Keratinocyte (primary cell): Measurements from ENCODE around the gene CMYA5. TPM values are rescaled to one million over a fixed set of nuclear protein-coding genes. Genes with fewer than 3 reads are reported as not detected.

ENCODE experiments used
- DNase-seq: peaks from one replicate; pipeline ENCODE4 v3.0.0-alpha.2; 2011; ENCODE audit warnings: low read depth, missing footprints, low spot score
- FAIRE-seq: peaks from 2 replicates; lab custom pipeline; 2011; peaks lifted over from hg19 to GRCh38; lab: Jason Lieb, UNC
- H2AFZ ChIP-seq: 2 replicates; pipeline ENCODE4 v1.6.0; 2012; ENCODE audit warnings: low read length, control low read depth, inconsistent platforms; ENCODE audit not compliant: control insufficient read depth
- H3K27ac ChIP-seq: 2 replicates; pipeline ENCODE4 v1.5.1; 2011; ENCODE audit warnings: low read length; ENCODE audit not compliant: control insufficient read depth, insufficient read depth
- H3K27me3 ChIP-seq: 3 replicates; pipeline ENCODE4 v1.6.0; 2011; ENCODE audit warnings: low read length; ENCODE audit not compliant: control insufficient read depth, insufficient read depth; ENCODE audit errors: extremely low read depth
- H3K36me3 ChIP-seq, 2 experiments: 2 replicates in 1 of 2; 3 replicates in 1 of 2; pipeline ENCODE4 v1.5.1; 2011; ENCODE audit warnings: low read length in 2 of 2, mild to moderate bottlenecking in 1 of 2; ENCODE audit not compliant: control insufficient read depth in 2 of 2, insufficient read depth in 2 of 2; ENCODE audit errors: extremely low read depth in 1 of 2
- H3K4me1 ChIP-seq: 3 replicates; pipeline ENCODE4 v1.5.1; 2011; ENCODE audit warnings: low read length; ENCODE audit not compliant: control insufficient read depth, insufficient read depth; ENCODE audit errors: extremely low read depth
- H3K4me2 ChIP-seq: 3 replicates; pipeline ENCODE4 v1.6.0; 2011; ENCODE audit warnings: low read depth, low read length; ENCODE audit not compliant: control insufficient read depth, insufficient read depth; ENCODE audit errors: extremely low read depth
- H3K4me3 ChIP-seq, 3 experiments: fragments of 200-600 bp in 1 of 3; sonication (generic) in 1 of 3; 2 replicates in 2 of 3; 3 replicates in 1 of 3; pipeline ENCODE4 v1.5.1; 2011 to 2016; ENCODE audit warnings: low read length in 3 of 3, mild to moderate bottlenecking in 3 of 3, control low read depth in 2 of 3, inconsistent platforms in 1 of 3, low read depth in 1 of 3, mixed read lengths in 1 of 3, mixed run types in 1 of 3, moderate library complexity in 1 of 3; ENCODE audit not compliant: control insufficient read depth in 2 of 3, insufficient read depth in 2 of 3; ENCODE audit errors: extremely low read depth in 1 of 3
- H3K79me2 ChIP-seq: 2 replicates; pipeline ENCODE4 v1.6.0; 2012; ENCODE audit warnings: low read length; ENCODE audit not compliant: control insufficient read depth, insufficient read depth
- H3K9ac ChIP-seq: 3 replicates; pipeline ENCODE4 v1.6.0; 2011; ENCODE audit warnings: low read length; ENCODE audit not compliant: control insufficient read depth, insufficient read depth; ENCODE audit errors: extremely low read depth
- H3K9me1 ChIP-seq: 3 replicates; pipeline ENCODE4 v1.6.0; 2011; ENCODE audit warnings: low read length; ENCODE audit not compliant: control insufficient read depth, insufficient read depth; ENCODE audit errors: extremely low read depth
- H3K9me3 ChIP-seq: 2 replicates; pipeline ENCODE4 v1.5.1; 2012; ENCODE audit warnings: low read depth, low read length; ENCODE audit not compliant: control insufficient read depth
- H4K20me1 ChIP-seq: 3 replicates; pipeline ENCODE4 v1.6.0; 2011; ENCODE audit warnings: low read length; ENCODE audit not compliant: control insufficient read depth, insufficient read depth; ENCODE audit errors: extremely low read depth
- EZH2 ChIP-seq: IDR thresholded peaks from one replicate; pipeline ENCODE4 v1.6.1; 2012; ENCODE audit warnings: inconsistent platforms, mild to moderate bottlenecking, low read length, moderate library complexity
- dilution Hi-C: fragments of 300-500 bp; cut with MboI; formaldehyde crosslinking; loops from one replicate; pipeline ENCODE4 v1.7.0; 2020; ENCODE audit warnings: low sequenced_read_pairs; ENCODE audit not compliant: extremely low pct_ligation_motif_present
- polyA plus RNA-seq, 5 experiments: library from polyadenylated mRNA; depleted of rRNA in 3 of 5; stranded (reverse) in 3 of 5; stranded (forward) in 1 of 5; unstranded in 1 of 5; fragments of >200 nt; gene quantifications; 1 replicate in 1 of 5; 2 replicates in 3 of 5; 3 replicates in 1 of 5; pipeline versions ENCODE4 v1.2.1 to v1.2.3, GENCODE V29; 2011 to 2012; ENCODE audit warnings: missing spikeins in 2 of 5, low read depth in 1 of 5, low replicate concordance in 1 of 5
- TF ChIP-seq, protein P1 (sequence below), 3 experiments: IDR thresholded peaks in 1 of 3; conservative IDR thresholded peaks in 1 of 3; optimal IDR thresholded peaks in 1 of 3; 2 replicates in 2 of 3; 3 replicates in 1 of 3; pipeline versions ENCODE3 to v1.5.1; 2011; ENCODE audit warnings: low read length in 3 of 3, mild to moderate bottlenecking in 3 of 3, moderate library complexity in 2 of 3, control low read depth in 1 of 3, inconsistent platforms in 1 of 3; ENCODE audit not compliant: insufficient read depth in 2 of 3; ENCODE audit errors: extremely low read depth in 1 of 3

CMYA5 gene
- polyA plus RNA-seq, 1 donor (not counting 4 experiments of a cell fraction or from before 2014, with no cell fraction given) = 0.25 TPM

DNA sequence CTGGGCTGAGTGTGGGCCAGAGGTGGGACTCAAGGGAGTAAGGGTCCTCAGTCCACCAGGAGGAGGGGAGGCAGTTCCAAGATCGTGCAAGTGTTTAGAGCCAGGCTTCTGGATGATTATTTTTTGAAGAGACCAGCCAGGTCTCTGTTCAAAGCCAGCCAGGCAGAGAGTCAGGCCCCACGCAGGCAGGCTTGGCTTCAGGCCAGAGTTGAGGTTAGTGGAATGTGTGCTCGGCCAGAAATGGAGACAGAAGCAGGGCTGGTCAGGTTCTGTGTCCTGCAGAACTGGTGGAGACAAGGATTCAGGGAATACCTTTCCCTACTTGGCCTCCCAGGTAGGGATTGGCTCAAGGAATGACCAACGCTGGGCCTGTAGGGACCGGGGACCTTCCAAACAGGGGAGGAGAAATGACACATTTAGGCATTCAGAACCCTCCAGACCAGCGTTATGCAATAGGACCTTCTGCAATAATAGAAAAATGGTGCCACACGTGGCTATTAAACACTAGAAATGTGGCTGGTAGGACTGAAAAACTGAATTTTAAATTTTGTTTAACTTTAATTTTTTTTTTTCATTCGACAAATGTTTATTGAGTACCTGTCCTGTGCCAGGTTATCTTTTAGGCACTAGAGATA lies 106.2 kb downstream of the CMYA5 start:
- peaks cover 3% of the 10 kb centered on the region for H3K27me3 ChIP-seq
- dilution Hi-C loops = no loop called here
- no peak overlapping the region for H2AFZ ChIP-seq
- TF ChIP-seq EZH2 = no peak
- TF ChIP-seq, protein P1, sequence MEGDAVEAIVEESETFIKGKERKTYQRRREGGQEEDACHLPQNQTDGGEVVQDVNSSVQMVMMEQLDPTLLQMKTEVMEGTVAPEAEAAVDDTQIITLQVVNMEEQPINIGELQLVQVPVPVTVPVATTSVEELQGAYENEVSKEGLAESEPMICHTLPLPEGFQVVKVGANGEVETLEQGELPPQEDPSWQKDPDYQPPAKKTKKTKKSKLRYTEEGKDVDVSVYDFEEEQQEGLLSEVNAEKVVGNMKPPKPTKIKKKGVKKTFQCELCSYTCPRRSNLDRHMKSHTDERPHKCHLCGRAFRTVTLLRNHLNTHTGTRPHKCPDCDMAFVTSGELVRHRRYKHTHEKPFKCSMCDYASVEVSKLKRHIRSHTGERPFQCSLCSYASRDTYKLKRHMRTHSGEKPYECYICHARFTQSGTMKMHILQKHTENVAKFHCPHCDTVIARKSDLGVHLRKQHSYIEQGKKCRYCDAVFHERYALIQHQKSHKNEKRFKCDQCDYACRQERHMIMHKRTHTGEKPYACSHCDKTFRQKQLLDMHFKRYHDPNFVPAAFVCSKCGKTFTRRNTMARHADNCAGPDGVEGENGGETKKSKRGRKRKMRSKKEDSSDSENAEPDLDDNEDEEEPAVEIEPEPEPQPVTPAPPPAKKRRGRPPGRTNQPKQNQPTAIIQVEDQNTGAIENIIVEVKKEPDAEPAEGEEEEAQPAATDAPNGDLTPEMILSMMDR (optimal IDR thresholded peaks at IDR 0.05 in 1 of 3, IDR thresholded peaks at IDR 0.05 in 1 of 3, conservative IDR thresholded peaks at IDR 0.05 in 1 of 3; ENCODE audit: extremely low read depth in 1 of 3, insufficient read depth in 2 of 3, low read length in 3 of 3) = no peak
- no peaks in the 10 kb centered on the region for H3K9me1 ChIP-seq
- H4K20me1 ChIP-seq = no peaks in the 10 kb centered on the region
- no peak overlapping the region for H3K4me2 ChIP-seq
- no peak overlapping the region for H3K9ac ChIP-seq
- DNase-seq (no peak), FAIRE-seq (no peak)
- H3K9me3 ChIP-seq = no peaks in the 10 kb centered on the region
- no peaks in the 10 kb centered on the region for H3K4me1 ChIP-seq
- H3K36me3 ChIP-seq = no peaks in the 10 kb centered on the region
- no peak overlapping the region for H3K27ac ChIP-seq
- H3K4me3 ChIP-seq = no peak overlapping the region
- no peaks in the 10 kb centered on the region for H3K79me2 ChIP-seq

DNA sequence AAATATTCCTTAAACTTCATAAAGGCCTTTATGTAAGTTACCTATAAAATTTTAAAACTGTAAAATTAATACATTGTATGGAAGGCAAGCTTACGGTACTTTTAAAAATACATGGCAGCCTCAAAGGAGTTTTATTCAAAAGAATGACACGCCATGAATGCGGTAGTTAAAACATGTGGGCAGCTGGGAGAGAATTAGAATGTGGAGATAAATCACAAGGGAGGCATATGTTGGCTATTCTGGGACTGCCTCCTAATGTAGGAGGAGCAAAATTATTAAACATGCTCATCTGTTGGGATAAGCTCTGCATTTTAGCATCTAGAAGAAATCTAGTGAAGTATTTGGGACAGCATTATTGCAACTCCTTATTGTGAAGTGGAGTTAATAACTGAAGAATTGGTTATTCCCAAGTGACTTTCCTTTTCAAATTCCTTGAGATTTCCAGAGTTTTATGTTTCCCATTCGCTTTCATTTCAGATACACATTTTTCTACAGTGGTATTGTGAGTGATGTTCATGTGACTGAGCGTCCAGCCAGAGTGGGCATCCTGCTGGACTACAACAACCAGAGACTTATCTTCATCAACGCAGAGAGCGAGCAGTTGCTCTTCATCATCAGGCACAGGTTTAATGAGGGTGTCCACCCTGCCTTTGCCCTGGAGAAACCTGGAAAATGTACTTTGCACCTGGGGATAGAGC lies 109.4 kb downstream of the CMYA5 start:
- Histone ChIP-seq H2AFZ (no peak overlapping the region), H4K20me1 (no peaks in the 10 kb centered on the region), H3K9me3 (no peaks in the 10 kb centered on the region), H3K4me3 (no peak overlapping the region), H3K79me2 (no peaks in the 10 kb centered on the region), H3K36me3 (no peaks in the 10 kb centered on the region), H3K4me1 (no peaks in the 10 kb centered on the region), H3K9ac (no peak overlapping the region), H3K27ac (no peak overlapping the region), H3K27me3 (peaks cover 3% of the 10 kb centered on the region), H3K4me2 (no peak overlapping the region), H3K9me1 (no peaks in the 10 kb centered on the region)
- DNase-seq = no peak
- FAIRE-seq = no peak
- no peak for TF ChIP-seq EZH2
- TF ChIP-seq, protein P1 (optimal IDR thresholded peaks at IDR 0.05 in 1 of 3, IDR thresholded peaks at IDR 0.05 in 1 of 3, conservative IDR thresholded peaks at IDR 0.05 in 1 of 3; ENCODE audit: extremely low read depth in 1 of 3, insufficient read depth in 2 of 3, low read length in 3 of 3) = no peak
- dilution Hi-C loops = no loop called here
